DMS114 treated with DMSO at 0.1 percent for 48 hours (cell line): ENCODE data around the gene NT5DC1.
"Not testable (repeated sequence)": the region's sequence is repeated elsewhere in the genome, so short reads cannot be mapped to it uniquely, and the experiment has no call there.

ENCODE experiments used
- DNase-seq: peaks from one replicate; lab custom pipeline; 2025; ENCODE audit not compliant: unreplicated experiment; lab: John Stamatoyannopoulos, UW

Gene NT5DC1

DNA sequence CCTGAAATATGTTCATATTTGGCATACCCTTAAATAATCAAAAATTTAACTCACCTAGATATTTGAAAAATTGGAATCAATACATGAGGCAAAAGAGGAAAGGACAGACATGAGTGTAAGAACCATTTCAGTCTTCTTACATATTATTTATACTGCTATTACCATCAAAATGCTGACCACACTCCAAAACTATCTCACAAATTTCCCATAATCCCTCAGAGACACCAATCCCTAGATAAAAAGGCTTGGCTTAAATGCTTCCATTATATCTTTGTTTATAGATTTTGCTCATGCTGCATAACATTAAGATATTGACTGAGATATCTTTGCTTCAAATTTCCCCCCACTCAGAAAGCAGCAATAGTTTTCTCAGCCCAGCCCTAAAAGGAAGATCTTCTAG lies 11.7 kb upstream of the NT5DC1 start:
- DNase-seq: no peak

GRCh38 chr6:116090251-116090650 lies 10.4 kb upstream of the NT5DC1 start:
- DNase-seq: no peak

DNA sequence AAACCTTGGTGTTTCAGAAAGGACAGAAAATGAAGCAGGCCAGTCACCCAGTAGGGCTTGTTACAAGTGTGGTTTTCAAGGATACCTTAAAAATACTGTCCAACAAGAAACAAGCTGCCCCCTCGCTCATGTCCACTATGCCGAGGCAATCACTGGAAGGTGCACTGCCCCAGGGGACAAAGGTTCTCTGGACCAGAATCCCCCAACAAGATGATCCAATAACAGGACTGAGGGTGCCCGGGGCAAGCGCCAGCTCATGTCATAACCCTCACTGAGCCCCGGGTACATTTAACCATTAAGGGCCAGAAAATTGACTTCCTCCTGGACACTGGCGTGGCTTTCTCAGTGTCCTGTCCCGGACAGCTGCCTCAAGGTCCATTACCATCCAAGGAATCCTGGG lies 6.6 kb upstream of the NT5DC1 start:
- no peak for DNase-seq

GRCh38 chr6:116096048-116096759 lies 4.4 kb upstream of the NT5DC1 start:
- DNase-seq: not testable (repeated sequence)

GRCh38 chr6:116096979-116097816 lies 3.5 kb upstream of the NT5DC1 start:
- DNase-seq: peak; percentile 5

- DNase-seq: no peak
Measured at GRCh38 chr6:116099036-116099435, 1.6 kb upstream of the NT5DC1 start.

- no peak for DNase-seq
Measured at GRCh38 chr6:116101302-116101718, 657 bp downstream of the NT5DC1 start.

DNA sequence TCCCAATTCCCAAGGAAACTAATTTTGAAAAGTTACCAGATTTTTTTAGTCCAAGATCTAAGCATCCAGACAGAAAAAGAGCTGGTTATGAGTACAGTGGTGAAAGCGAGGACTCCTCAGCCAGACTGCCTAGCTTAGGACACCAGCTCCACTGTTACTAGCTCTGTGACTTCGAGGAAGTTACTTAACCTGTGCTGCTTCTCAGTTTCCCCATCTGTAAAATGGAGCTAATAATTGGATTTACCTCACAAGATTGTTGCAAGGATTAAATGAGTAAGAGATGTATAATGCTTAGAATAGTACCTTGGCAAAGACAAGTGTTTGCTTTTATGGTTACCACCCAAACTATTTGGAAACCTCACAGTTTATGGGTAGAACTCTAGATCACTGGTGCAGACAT lies 1.1 kb downstream of the NT5DC1 start:
- DNase-seq: no peak

DNA sequence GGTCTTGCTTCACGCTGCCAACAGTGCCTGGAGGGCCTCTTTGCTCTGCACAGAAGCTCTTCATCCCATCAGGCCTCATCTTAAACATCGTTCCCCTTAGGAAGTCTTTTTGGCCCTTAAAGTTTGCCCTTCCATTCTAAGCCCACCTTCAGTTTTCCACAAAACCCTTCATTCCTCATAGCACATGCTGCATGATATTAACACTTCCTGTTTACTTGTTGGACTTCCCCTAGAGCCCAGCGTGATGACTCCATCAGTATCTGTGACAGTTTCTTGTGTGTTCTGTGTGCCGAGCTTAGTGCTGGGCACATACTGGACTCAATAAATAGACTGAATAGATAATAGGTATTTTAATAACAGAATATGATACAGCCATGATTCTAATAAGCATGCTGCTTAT lies 2.2 kb downstream of the NT5DC1 start:
- DNase-seq: no peak

DNA sequence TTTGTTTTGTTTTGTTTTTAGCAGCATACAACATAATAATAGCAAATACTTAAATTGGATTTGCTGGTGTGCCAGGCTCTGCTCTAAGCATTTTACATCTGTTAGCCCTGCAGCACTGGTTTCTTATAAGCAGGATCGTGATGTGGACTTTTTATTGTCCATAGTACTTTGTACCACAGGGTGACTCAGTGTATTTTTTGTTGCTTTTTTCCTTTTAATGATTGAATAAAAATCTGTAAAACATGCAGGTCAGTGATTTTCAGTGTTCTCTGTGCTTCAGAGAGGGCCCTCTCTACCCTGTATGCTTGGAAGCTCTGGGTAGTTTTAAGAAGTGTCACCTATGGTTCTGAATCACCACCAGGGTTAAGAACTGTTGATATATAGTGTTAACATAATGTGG lies 4.0 kb downstream of the NT5DC1 start:
- DNase-seq: no peak

GRCh38 chr6:116105247-116105646 lies 4.6 kb downstream of the NT5DC1 start:
- DNase-seq: no peak

GRCh38 chr6:116106146-116106545 lies 5.5 kb downstream of the NT5DC1 start:
- DNase-seq: no peak

- no peak for DNase-seq
Measured at GRCh38 chr6:116108836-116109235, 8.2 kb downstream of the NT5DC1 start.

DNA sequence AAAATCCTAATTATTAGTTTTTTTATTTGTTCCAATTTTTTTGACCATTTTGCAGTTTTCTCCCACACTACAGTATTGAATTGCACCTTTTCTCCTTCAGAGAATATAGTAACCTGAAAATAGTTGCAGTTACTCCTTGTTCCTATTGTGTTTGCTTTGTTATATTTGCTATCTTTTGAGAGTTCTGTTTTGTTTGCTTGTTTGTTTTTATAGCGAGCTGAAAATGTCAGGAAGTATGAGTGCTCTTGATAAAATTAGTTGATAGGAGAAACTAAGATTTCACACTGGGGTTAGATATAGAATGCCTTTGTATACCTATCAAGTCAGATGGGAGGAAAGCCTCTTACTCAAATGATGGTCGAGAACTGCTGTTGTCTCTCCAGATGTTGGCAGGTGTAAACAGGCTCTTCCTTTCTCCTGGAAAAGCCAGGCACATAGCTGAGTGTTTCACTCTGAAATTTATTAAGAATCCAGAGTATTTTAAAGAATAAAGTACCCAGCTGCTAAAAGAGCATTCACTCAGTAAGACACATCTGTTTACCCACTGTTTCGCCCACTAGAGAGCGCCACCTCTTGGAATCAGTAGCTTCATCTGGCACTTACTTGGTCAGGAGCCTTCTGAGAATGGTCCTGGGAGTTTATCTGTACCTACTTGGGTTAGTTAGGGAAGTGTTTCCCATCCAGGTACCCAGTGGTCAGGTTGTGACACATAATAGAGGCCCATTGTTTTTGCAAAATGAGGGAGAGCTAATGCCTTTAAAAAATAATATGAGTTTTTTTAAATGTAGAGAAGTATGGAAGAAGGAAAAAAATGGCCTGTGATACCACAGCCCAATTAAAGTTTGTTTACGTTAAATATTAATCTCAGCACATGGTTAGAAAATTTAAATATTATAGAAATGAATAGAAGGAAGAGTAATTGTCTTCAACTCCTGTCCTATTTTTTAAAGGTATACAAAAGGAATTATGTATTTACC lies 11.2 kb downstream of the NT5DC1 start:
- peak; percentile 10 for DNase-seq

DNA sequence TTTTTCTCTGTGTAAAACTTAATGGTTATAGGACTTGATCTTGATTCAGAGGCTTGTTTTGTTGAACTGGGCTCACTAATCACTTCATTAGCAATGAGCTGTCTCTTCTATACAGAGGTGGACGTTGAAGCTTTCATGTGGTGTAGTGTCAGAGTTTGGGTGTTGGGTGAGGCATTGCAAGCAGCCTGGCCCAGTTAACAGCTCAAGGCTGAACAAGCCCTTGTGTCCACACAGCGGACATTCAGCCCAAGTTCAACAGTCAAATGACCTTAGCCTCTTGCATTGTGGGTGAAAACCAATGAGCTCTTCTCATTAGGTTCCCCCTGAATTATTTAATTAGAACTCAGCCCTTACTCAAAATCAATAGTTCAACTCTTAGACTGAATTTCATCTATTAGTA lies 12.7 kb downstream of the NT5DC1 start:
- no peak for DNase-seq

- peak; percentile 15 for DNase-seq
Measured at GRCh38 chr6:116115781-116116180, 15.1 kb downstream of the NT5DC1 start.

DNA sequence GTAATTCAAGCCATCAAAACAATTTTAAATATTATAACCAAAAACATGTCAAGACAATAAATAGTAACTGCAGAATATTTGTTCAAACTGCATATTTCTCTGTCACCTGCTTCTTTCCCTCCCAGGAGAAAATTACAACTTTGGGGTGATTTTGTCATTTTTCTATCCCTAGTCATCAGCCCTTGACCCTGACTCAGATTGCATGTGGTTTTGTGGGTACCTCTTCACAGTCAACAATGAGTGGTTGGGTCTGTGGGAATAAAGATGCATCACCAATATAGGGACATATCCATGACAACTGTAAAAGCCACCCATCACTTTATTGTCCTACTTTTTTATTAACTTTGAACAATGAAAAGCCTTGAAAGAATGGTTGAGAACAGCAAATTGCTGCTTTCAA lies 18.0 kb downstream of the NT5DC1 start:
- DNase-seq: no peak

DNA sequence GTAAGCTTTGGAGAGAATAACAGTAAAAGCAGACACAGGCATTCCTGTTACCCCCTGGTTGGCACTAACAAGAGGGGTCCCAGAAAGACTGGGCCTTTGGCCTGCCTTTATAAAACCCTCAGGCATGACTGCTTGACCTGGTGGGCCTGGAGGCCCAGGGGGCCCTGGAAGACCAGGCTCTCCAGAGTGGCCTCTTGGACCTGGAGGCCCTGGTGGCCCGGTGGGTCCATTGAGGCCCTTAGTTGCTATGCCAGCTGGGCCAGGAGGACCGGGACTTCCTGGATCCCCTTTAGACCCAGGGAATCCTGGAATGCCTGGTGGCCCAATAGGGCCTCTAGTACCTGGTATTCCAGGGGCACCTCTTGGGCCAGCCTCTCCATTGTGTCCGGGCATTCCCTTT lies 19.8 kb downstream of the NT5DC1 start:
- DNase-seq: no peak

- no peak for DNase-seq
Measured at GRCh38 chr6:116126032-116126431, 25.4 kb downstream of the NT5DC1 start, which contains the start of gene COL10A1. Gene COL10A1 (minus strand): TSS chr6:116126132. CDS start chr6:116125492, 640 bp downstream.

DNA sequence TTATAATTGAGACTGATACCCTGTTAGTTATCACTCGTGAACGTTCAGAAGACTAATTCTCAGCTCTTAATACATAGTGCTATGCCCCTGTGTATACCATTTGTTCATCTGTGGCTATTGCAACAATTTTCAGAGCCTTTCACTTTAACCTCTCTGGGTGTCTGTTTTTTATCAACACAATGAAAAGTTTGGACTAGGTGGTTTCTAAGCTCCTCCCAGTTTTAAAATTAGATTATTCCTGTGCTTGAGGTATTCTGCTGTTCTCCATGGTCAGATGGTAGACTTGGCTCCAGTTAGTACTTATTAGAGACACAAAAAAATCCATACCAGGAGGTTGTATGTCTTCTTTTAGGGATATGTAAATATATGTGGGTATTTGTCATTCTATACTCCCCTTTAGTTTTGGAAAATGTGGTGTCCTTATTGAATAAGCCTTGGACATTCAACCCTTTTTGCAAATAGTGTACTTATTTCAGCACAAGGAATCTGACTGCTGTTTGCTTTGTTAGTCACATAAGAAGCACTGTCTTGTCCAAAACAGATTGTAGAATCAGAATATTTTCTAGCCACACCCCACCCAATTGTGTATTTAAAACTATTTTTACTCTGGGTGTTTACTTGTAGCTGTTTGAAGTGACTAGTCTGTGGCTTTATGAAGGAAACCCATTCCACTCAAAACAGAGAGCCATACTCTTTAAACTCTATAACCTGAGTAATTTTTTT lies 27.3 kb downstream of the NT5DC1 start:
- no peak for DNase-seq
